Occipital lobe (tissue), 2 donors: ENCODE measurements around the gene PTPRA. TPM values are rescaled to one million over a fixed set of nuclear protein-coding genes. Genes with fewer than 3 reads are reported as not detected.
"Not testable (repeated sequence)": the region's sequence is repeated elsewhere in the genome, so short reads cannot be mapped to it uniquely, and the experiment has no call there.

Source experiments
- DNase-seq: peaks from one replicate; lab custom pipeline; 2025; lab: John Stamatoyannopoulos, UW
- total RNA-seq: library from RNA; depleted of rRNA; stranded (reverse); fragments of >200 nt; gene quantifications from one replicate; pipeline ENCODE4 v1.2.3, GENCODE V29; 2014

The PTPRA gene
- total RNA-seq, result 216 TPM

- peak; percentile 90 for DNase-seq
These were observed at the start of gene PTPRA for GRCh38 chr20:2873010-2873746. Gene PTPRA, plus strand, starts transcription at chr20:2873481. Its CDS starts 90,797 bp downstream, at chr20:2964278.

- no peak for DNase-seq
These were observed 47.5 kb upstream of the PTPRA start for GRCh38 chr20:2825761-2826160.

- DNase-seq, result no peak
These were observed 46.6 kb upstream of the PTPRA start for GRCh38 chr20:2826655-2827054.

GRCh38 chr20:2829376-2829775 lies 43.9 kb upstream of the PTPRA start:
- DNase-seq, result no peak

- not testable (repeated sequence) for DNase-seq
These were observed 42.1 kb upstream of the PTPRA start for GRCh38 chr20:2831206-2831605.

GRCh38 chr20:2833761-2834160 lies 39.5 kb upstream of the PTPRA start:
- DNase-seq, result no peak

GRCh38 chr20:2834401-2835110 lies 38.7 kb upstream of the PTPRA start:
- DNase-seq, result no peak

- no peak for DNase-seq
These were observed 37.9 kb upstream of the PTPRA start for GRCh38 chr20:2835331-2835796.

- DNase-seq, result no peak
These were observed 37.2 kb upstream of the PTPRA start for GRCh38 chr20:2836035-2836434.

GRCh38 chr20:2837221-2837960 lies 35.9 kb upstream of the PTPRA start:
- DNase-seq, result no peak

- no peak for DNase-seq
These were observed 35.0 kb upstream of the PTPRA start for GRCh38 chr20:2838170-2838797.

- DNase-seq, result no peak
These were observed 34.2 kb upstream of the PTPRA start for GRCh38 chr20:2838847-2839671.

- no peak for DNase-seq
These were observed 33.5 kb upstream of the PTPRA start for GRCh38 chr20:2839732-2840137.

GRCh38 chr20:2840138-2840966 lies 32.9 kb upstream of the PTPRA start, which contains the start of the genes PCED1A and VPS16:
Gene PCED1A, minus strand, starts transcription at chr20:2840655. Its CDS starts 743 bp downstream, at chr20:2839912.
Gene VPS16, plus strand, starts transcription at chr20:2840745. Its CDS starts 30 bp downstream, at chr20:2840775.
- peak; percentile 82 for DNase-seq

- peak; percentile 60 for DNase-seq
These were observed 32.2 kb upstream of the PTPRA start for GRCh38 chr20:2840967-2841531.

- no peak for DNase-seq
These were observed 27.7 kb upstream of the PTPRA start for GRCh38 chr20:2845607-2846006.

- no peak for DNase-seq
These were observed 26.6 kb upstream of the PTPRA start for GRCh38 chr20:2846698-2847097.

- DNase-seq, result no peak
These were observed 25.5 kb upstream of the PTPRA start for GRCh38 chr20:2847802-2848201.

GRCh38 chr20:2849529-2849928 lies 23.8 kb upstream of the PTPRA start:
- DNase-seq, result no peak
